Measurements from ENCODE around the gene ARL3. TPM values are rescaled to one million over a fixed set of nuclear protein-coding genes. Genes with fewer than 3 reads are reported as not detected.

Gene ARL3
- total RNA-seq, 2 donors from 2014 or later: 1.8 to 4.0 TPM

GRCh38 chr10:102629661-102630614 is 84.3 kb downstream of the ARL3 start:
- H3K4me1 ChIP-seq: peaks cover 55% of the 10 kb centered on the region
- no peaks in the 10 kb centered on the region for H3K27me3 ChIP-seq
- ATAC-seq (no peak), DNase-seq (no peak)
- no peak overlapping the region for H3K4me3 ChIP-seq
- H3K27ac ChIP-seq: peak overlapping the region in 1 of 4 donors; percentile 18
- intact Hi-C loops (cut with DNase I): no loop called here
- TF ChIP-seq CTCF (IDR thresholded peaks at IDR 0.05): no peak
- no peak for TF ChIP-seq POLR2A (IDR thresholded peaks at IDR 0.05)
- WGBS, 2 donors: 77 to 85% methylated on average over 17 to 21 of the region's 22 CpGs
- no peaks in the 10 kb centered on the region for H3K9me3 ChIP-seq
- no peaks in the 10 kb centered on the region for H3K36me3 ChIP-seq (replicated peaks in 1 of 2; ENCODE audit: insufficient read depth in 1 of 2, low read depth in 2 of 2)

GRCh38 chr10:102628451-102628911 is 85.7 kb downstream of the ARL3 start:
- Histone ChIP-seq H3K4me3 (no peak overlapping the region), H3K27ac (peak overlapping the region in 3 of 4 donors; percentile 40 to 83 (median 81)), H3K36me3 (replicated peaks in 1 of 2; ENCODE audit: insufficient read depth in 1 of 2, low read depth in 2 of 2) (no peaks in the 10 kb centered on the region), H3K9me3 (no peaks in the 10 kb centered on the region), H3K4me1 (peaks cover 50% of the 10 kb centered on the region), H3K27me3 (no peaks in the 10 kb centered on the region)
- peak in 3 of 4 donors; percentile 37 to 56 (median 52) for DNase-seq
- WGBS, 2 donors: 72 to 74% methylated on average over 8 to 11 of the region's 11 CpGs
- TF ChIP-seq CTCF (IDR thresholded peaks at IDR 0.05) (no peak), POLR2A (IDR thresholded peaks at IDR 0.05) (no peak)
- peak; percentile 15 for ATAC-seq
- intact Hi-C loops (cut with DNase I): no loop called here

- no peaks in the 10 kb centered on the region for H3K36me3 ChIP-seq (replicated peaks in 1 of 2; ENCODE audit: insufficient read depth in 1 of 2, low read depth in 2 of 2)
- peak in 1 of 3 donors; percentile 21 for TF ChIP-seq POLR2A (IDR thresholded peaks at IDR 0.05)
- no peak for TF ChIP-seq CTCF (IDR thresholded peaks at IDR 0.05)
- no peak overlapping the region for H3K4me3 ChIP-seq
- peak overlapping the region in 3 of 4 donors; percentile 40 to 83 (median 81) for H3K27ac ChIP-seq
- DNase-seq (peak; percentile 48 to 65 (median 50)), ATAC-seq (peak; percentile 69)
- intact Hi-C loops (cut with DNase I): no loop called here
- H3K9me3 ChIP-seq: no peaks in the 10 kb centered on the region
- 66 to 75% methylated on average over 7 to 9 of the region's 9 CpGs for WGBS, 2 donors
- H3K4me1 ChIP-seq: peaks cover 43% of the 10 kb centered on the region
- H3K27me3 ChIP-seq: no peaks in the 10 kb centered on the region
Observed at GRCh38 chr10:102627736-102628293, 86.4 kb downstream of the ARL3 start.

- intact Hi-C loops (cut with DNase I): no loop called here
- ATAC-seq: no peak
- peak overlapping the region in 3 of 4 donors; percentile 40 to 83 (median 81) for H3K27ac ChIP-seq
- DNase-seq: no peak
- no peaks in the 10 kb centered on the region for H3K27me3 ChIP-seq
- H3K9me3 ChIP-seq: no peaks in the 10 kb centered on the region
- 78 to 88% methylated on average over 6 to 12 of the region's 12 CpGs for WGBS, 2 donors
- no peak overlapping the region for H3K4me3 ChIP-seq
- TF ChIP-seq POLR2A (IDR thresholded peaks at IDR 0.05): no peak
- H3K36me3 ChIP-seq (replicated peaks in 1 of 2; ENCODE audit: insufficient read depth in 1 of 2, low read depth in 2 of 2): no peaks in the 10 kb centered on the region
- peaks cover 38% of the 10 kb centered on the region for H3K4me1 ChIP-seq
Observed at GRCh38 chr10:102627291-102627735, 86.9 kb downstream of the ARL3 start.

- Histone ChIP-seq H3K27ac (peak overlapping the region in 1 of 4 donors; percentile 32), H3K4me3 (no peak overlapping the region), H3K9me3 (no peaks in the 10 kb centered on the region), H3K4me1 (peaks cover 38% of the 10 kb centered on the region), H3K36me3 (replicated peaks in 1 of 2; ENCODE audit: insufficient read depth in 1 of 2, low read depth in 2 of 2) (no peaks in the 10 kb centered on the region), H3K27me3 (no peaks in the 10 kb centered on the region)
- 76 to 83% methylated on average over 10 of the region's 10 CpGs for WGBS, 2 donors
- intact Hi-C loops (cut with DNase I): no loop called here
- ATAC-seq (no peak), DNase-seq (no peak)
- no peak for TF ChIP-seq POLR2A (IDR thresholded peaks at IDR 0.05)
- TF ChIP-seq CTCF (IDR thresholded peaks at IDR 0.05): no peak
Observed at GRCh38 chr10:102626026-102626685, 88.0 kb downstream of the ARL3 start.

All from body of pancreas (tissue), 4 donors.